ENCODE data around the gene C22orf31.
"Not testable (repeated sequence)": the region's sequence is repeated elsewhere in the genome, so short reads cannot be mapped to it uniquely, and the experiment has no call there.

Gene C22orf31

DNA sequence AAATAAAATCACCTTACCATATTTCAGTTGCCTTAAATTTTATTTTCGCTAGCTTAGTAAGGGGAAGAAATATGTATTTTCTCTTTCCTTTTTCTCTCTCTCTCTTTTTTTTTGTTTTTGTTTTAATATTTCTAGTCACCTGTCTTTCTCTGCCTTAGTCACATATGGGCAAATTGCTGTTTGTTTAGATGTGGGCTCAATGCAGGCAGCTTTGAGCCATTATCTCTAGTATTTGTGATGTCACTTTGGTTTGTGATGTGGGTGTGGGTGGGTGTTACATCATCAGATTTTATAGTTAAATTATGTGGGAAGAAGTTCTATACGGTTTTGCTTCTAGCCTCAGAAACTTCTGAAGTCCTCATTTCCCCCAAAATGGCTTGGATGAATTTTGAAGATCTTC, at the start of gene C22orf31:
Gene C22orf31, minus strand, starts transcription at position 59 of the 400 bp plus-strand sequence. Its CDS starts 39 bp downstream, at position 20.
- DNase-seq = no peak

DNA sequence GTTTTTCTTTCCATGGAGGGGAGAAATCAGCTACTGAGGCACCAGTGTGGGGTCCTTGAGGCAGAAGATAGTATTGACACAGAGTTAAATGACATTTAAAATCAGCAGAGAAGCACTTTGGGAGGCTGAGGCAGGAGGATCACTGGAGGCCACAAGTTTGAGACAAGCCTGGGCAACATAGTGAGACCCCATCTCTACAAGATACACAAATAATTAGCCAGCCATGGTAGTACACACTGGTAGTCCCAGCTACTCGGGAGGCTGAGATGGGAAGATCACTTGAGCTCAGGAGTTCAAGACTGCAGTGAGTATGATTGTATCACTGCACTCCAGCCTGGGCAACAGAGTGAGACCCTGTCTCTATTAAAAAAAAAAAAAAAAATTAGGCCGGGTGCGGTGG, 49.3 kb upstream of the C22orf31 start:
- DNase-seq = no peak

DNA sequence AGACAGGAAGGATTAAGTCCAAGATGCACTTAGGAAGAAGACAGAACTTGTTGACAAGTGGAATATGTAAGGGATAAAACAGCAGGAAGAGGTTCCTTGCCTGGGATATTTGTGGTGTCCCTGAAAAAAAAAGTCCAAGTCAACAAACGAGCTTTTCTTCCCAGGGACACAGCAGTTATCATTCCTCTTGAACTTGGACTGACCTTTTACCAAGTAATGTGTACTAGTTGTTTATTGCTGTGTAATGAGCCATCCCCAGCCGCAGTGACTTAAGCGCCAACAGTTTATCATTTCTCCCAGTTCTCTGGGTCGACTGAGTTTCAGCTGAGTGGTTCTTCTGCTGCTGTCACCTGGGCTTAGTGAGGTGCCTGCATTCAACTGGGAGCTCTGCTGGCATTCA, 48.2 kb upstream of the C22orf31 start:
- no peak for DNase-seq

GRCh38 chr22:29108137-29108536, 46.5 kb upstream of the C22orf31 start:
- DNase-seq = no peak

GRCh38 chr22:29106839-29107238, 45.2 kb upstream of the C22orf31 start:
- no peak for DNase-seq

DNA sequence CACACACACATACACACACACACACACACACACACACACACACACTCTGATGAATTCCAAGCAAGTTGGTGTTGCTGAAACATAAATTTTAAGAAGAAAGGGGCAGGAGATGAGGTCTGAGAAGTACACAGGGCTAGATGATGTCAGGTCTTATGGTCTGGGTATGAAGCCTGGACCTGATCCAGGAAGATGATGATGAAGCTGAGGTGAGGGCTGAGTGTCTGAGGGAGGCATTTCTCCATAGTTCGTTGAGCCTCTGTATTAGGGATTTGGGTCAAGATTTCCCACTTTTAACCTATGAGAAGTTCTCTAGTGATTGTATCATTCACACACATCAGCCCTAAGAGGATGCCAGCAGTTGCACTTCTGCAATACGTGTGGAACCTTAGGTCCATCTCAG, 43.8 kb upstream of the C22orf31 start:
- DNase-seq = no peak

- no peak for DNase-seq
These were observed 41.5 kb upstream of the C22orf31 start for GRCh38 chr22:29103121-29103520.

DNA sequence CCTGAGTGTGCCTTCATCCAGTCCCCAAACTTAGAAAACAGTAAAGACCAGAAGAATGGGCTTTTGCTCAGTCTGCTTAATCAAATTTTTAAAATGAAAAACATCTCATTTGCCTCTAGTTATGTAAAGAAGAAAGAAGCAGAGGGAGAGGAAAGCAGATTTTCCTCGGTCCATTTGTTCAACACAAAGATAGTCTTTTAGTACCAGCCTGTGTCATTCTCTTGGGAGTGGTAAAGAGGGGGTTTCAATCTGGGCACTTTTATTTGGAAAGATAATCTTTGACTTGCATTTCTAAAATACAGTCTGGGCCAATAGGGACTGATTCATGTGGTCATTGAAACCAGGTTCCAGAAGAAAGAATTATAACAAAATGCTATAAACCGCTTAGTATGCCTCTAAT, 40.7 kb upstream of the C22orf31 start:
- no peak for DNase-seq

GRCh38 chr22:29098296-29098695, 36.7 kb upstream of the C22orf31 start:
- no peak for DNase-seq

DNA sequence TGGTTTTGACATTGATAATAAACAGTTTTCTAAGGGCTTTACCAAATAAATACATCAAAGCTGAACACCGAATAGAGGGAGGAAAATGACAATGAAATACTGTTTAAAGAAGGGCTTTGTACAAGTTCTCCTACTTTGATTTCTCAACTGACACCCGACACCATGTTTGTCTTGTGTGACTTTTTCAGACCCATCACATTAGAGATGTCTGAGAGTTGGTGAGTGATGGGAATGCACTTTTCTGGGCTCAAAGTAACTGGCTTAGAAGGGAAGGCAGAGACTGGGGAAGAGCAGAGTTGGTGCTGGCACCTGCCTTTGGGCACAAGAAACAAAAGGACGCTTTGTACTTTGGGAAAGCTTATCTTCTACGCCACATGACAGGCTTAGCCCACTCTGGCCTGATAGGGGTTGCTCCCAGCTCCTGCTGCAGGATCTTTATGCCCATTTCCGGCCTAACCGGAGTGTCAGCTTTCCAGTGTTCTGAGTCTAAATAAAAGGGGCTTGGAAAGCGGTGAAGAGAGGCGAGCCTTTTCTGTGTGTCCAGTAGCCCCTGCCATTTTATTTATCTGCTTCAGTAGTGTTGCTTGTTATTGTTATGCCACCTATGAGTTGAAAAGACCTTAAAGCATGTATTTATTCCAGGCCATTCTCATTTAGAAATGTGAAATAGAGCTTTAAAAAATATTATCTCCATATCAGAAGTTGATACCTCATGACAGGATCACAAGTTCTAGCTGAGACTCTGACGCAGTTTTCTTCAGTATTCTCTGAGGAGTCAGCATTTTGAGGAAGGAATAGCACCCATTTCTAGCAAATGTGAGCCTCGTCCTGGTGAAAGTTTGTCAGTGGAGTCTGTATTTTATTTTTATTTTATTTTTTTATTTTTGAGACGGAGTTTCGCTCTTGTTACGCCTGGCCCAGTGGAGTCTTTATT, 35.4 kb upstream of the C22orf31 start:
- no peak for DNase-seq

- no peak for DNase-seq
These were observed 33.8 kb upstream of the C22orf31 start for GRCh38 chr22:29095459-29095858.

GRCh38 chr22:29093501-29094300, 32.1 kb upstream of the C22orf31 start:
- no peak for DNase-seq

DNA sequence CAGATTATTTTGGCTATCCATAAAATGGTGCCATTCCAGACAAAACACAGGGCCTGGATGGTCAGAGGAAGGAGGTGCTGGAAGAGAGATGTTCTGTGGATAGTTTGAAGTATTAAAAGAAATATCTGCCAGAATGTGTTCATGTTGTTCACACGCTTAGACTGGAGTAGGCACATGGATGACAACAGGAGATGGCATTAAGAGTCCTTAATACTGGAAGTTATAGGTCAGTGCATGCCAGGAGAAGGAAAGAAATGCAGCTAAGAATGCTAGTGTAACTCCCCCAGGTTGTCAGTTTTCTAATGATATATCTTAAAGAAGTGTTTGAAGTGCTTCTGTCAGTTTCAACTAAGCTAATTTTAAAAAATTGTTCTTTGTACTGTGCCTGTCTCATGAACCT, 31.4 kb upstream of the C22orf31 start:
- DNase-seq = no peak

DNA sequence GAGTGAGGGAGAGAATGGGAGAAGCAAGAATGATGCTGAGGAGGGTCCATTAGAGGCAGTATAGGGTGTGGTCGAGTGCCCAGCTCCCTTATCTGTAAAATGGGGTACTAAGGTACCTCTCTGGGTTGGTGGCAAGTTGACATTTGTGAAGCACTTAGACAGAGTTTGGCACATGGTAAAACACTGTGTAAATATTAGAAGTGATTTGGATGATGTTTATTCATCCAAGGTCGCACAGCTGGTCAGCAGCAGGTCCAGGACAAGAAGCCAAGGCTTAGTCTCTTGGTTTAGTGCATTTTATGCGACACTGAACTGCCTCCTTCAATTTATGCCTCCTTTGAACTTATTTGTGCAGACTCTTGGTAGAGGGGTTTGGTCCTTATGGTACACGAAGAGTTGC, 30.6 kb upstream of the C22orf31 start:
- no peak for DNase-seq

GRCh38 chr22:29090039-29090438, 28.4 kb upstream of the C22orf31 start:
- no peak for DNase-seq

DNA sequence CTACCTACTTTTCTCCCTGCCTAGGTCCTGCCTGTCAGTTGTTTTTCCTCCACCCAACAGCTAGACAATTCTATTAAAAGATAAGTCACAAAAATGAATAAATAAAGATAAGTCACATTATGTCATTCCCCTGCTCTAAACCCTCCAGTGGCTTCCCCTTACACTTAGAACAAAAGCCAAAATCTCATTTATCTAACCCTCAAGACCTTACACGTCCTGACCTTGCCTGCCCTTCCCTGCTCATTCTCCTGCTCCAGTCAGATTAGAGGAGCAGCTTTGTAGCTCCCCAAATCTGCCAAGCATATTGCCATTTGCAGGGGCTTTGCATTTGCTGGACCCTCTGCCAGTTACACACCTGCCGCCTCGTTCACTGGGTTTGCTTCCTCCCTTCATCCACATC, 27.9 kb upstream of the C22orf31 start:
- no peak for DNase-seq

- DNase-seq = no peak
These were observed 27.2 kb upstream of the C22orf31 start for GRCh38 chr22:29088809-29089208.

- DNase-seq = no peak
These were observed 25.4 kb upstream of the C22orf31 start for GRCh38 chr22:29087012-29087411.

- DNase-seq = no peak
These were observed 22.4 kb upstream of the C22orf31 start for GRCh38 chr22:29083933-29084591.

- not testable (repeated sequence) for DNase-seq
These were observed 21.9 kb upstream of the C22orf31 start for GRCh38 chr22:29083576-29083932.

DNA sequence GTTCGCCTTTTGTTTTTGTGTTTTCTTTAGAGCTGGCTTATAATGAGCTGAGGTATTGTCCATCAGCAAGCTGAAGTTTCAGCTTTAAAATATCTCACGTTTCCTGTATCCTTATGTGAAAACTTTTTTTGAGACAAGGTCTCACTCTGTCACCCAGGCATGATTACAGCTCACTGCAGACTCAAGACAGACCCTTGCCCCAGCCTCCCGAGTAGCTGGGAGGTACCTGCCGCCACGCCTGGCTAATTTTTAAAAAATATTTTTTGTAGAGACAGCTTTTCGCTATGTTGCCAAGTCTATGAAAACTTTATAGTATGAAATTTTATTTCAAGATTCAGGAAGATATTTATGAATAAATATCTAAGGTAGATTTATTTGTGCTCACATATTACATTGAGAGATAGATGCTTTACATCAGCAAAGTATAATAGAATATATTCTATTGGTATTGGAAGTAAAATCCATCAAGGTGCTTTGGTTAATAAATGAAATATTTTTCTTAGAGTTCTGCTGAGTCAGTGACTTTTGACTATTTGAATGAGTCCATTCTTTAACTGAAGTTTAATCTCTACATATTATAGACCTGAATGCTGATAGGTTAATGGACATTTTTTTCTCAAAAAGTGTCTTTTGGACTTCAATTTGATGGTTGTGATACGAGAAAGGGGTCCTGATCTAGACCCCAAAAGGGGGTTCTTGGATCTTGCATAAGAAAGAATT, 21.4 kb upstream of the C22orf31 start:
- DNase-seq = no peak

DNA sequence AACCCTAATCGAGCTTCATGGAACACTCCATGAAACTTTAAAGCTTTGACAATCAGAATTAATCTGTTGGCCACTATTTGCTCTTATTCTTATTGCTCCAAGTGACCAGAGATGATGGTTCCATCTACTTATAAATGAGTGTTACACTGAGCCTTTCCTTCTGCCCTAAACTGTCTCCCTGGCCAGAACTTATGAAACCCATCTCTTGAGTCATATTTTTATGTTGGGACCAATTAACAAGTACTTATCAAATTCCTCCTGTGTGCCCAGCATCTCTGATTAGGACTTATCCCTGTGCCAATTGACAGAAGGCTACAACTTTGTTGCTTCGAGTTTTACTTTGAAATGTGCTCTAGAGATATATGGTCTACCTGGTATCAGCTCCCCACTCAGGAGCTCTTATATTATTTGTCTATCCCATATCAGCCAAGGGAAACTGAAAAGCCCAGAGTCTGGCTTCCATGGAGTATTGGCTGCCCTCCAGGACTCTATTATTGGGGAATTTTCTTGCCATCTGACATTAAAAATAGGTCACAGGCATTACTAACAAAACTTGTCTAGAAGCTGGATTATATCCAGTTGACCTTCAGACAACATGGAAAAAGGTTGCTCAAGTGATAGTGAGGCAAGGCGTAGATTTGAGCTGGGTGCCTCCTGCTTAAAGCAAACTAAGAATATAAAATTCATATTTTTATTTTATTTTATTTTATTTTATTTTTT, 20.0 kb upstream of the C22orf31 start:
- no peak for DNase-seq

Measured in stimulated activated CD8-positive, alpha-beta memory T cell treated with anti-CD3 and anti-CD28 coated beads, Interleukin-4, amount 100 ng/mL, for 48 hours (primary cell).